CD4-positive, alpha-beta T cell treated with Interleukin-15 for 1 hour (primary cell): Measurements from ENCODE around the gene ST6GALNAC6.
A peak's percentile ranks its signal among the peaks of the same experiment; 100 is the strongest.
"Not testable (repeated sequence)": the region's sequence is repeated elsewhere in the genome, so short reads cannot be mapped to it uniquely, and the experiment has no call there.

Source experiments
- DNase-seq: peaks from one replicate; pipeline ENCODE4 v3.0.0-alpha.2; 2020

Gene ST6GALNAC6

GRCh38 chr9:127853312-127854183, 45.9 kb downstream of the ST6GALNAC6 start:
- no peak for DNase-seq

- DNase-seq, result no peak
Measured at GRCh38 chr9:127852829-127853228, 46.6 kb downstream of the ST6GALNAC6 start.

- DNase-seq, result no peak
Measured at GRCh38 chr9:127850286-127850830, 49.0 kb downstream of the ST6GALNAC6 start.

- no peak for DNase-seq
Measured at GRCh38 chr9:127848756-127849504, 50.5 kb downstream of the ST6GALNAC6 start.

- DNase-seq, result no peak
Measured at GRCh38 chr9:127847833-127848755, 51.3 kb downstream of the ST6GALNAC6 start.

- DNase-seq, result no peak
Measured at GRCh38 chr9:127847178-127847510, 52.3 kb downstream of the ST6GALNAC6 start.

- DNase-seq, result no peak
Measured at GRCh38 chr9:127846443-127847177, 52.8 kb downstream of the ST6GALNAC6 start.

GRCh38 chr9:127845619-127846018, 53.8 kb downstream of the ST6GALNAC6 start:
- DNase-seq, result not testable (repeated sequence)

- no peak for DNase-seq
Measured at GRCh38 chr9:127844821-127845359, 54.5 kb downstream of the ST6GALNAC6 start.

- DNase-seq, result no peak
Measured at GRCh38 chr9:127841087-127841835, 58.1 kb downstream of the ST6GALNAC6 start.

- DNase-seq, result peak; percentile 71
Measured at GRCh38 chr9:127838375-127839078, 60.9 kb downstream of the ST6GALNAC6 start.

GRCh38 chr9:127837346-127837745, 62.1 kb downstream of the ST6GALNAC6 start:
- no peak for DNase-seq

- DNase-seq, result not testable (repeated sequence)
Measured at GRCh38 chr9:127836561-127836960, 62.8 kb downstream of the ST6GALNAC6 start.

- DNase-seq, result peak; percentile 72
Measured at GRCh38 chr9:127835991-127836516, 63.3 kb downstream of the ST6GALNAC6 start.
